RWPE1 (cell line): Measurements from ENCODE around the gene ROBO3.

Source experiments
- CTCF ChIA-PET: fragments of 350-600 bp; sonication (Branson Sonifier 250); formaldehyde crosslinking; extraction: SDS; loops from one replicate; lab custom pipeline; 2021; lab: Yijun Ruan, JAX
- POLR2A ChIA-PET: fragments of 400-600 bp; formaldehyde crosslinking; extraction: SDS; loops from one replicate; lab custom pipeline; 2020; ENCODE audit warnings: antibody characterized with exemption; ENCODE audit not compliant: low non-redundant PET; lab: Yijun Ruan, JAX
- DNase-seq: peaks from one replicate; pipeline ENCODE4 v3.0.0; 2012; ENCODE audit warnings: low spot score
- H3K27ac ChIP-seq: fragments of 450-650 bp; 2 replicates; pipeline ENCODE4 v1.5.1; 2017
- CTCF ChIP-seq: fragments of 450-650 bp; conservative IDR thresholded peaks from 2 replicates; pipeline ENCODE4 v1.5.1; 2017; ENCODE audit warnings: low read depth, mild to moderate bottlenecking

Gene ROBO3

GRCh38 chr11:124842305-124842704 lies 22.9 kb upstream of the ROBO3 start:
- no peak for TF ChIP-seq CTCF
- ChIA-PET POLR2A (no interaction called here), CTCF (interaction anchor here (1.1 kb wide), 1 partner anchor 24 kb away, joined by 3 read pairs; no protein-coding TSS in a partner anchor)
- DNase-seq, result no peak
- H3K27ac ChIP-seq, result no peak overlapping the region

GRCh38 chr11:124843616-124843910 lies 21.7 kb upstream of the ROBO3 start:
- no peak overlapping the region for H3K27ac ChIP-seq
- POLR2A ChIA-PET, result no interaction called here
- DNase-seq, result no peak
- no peak for TF ChIP-seq CTCF
- CTCF ChIA-PET, result no interaction called here

- CTCF ChIA-PET, result no interaction called here
These were observed 20.6 kb upstream of the ROBO3 start for GRCh38 chr11:124844664-124845079.

GRCh38 chr11:124846070-124846673 lies 19.1 kb upstream of the ROBO3 start:
- CTCF ChIA-PET, result interaction anchor here (0.6 kb wide), 1 partner anchor 145 kb away, joined by 4 read pairs; no protein-coding TSS in a partner anchor
- TF ChIP-seq CTCF, result no peak
- H3K27ac ChIP-seq, result no peak overlapping the region
- POLR2A ChIA-PET, result no interaction called here
- DNase-seq, result no peak

More at GRCh38 chr11:124844664-124845079, 20.6 kb upstream of the ROBO3 start:
- no peak for DNase-seq
- POLR2A ChIA-PET, result no interaction called here
- H3K27ac ChIP-seq, result no peak overlapping the region
- TF ChIP-seq CTCF, result no peak

- CTCF ChIA-PET, result interaction anchor here (0.6 to 1.2 kb wide), 5 partner anchors 9 to 665 kb away, joined by 3 to 4 read pairs (median 4); no protein-coding TSS in a partner anchor
- DNase-seq, result no peak
- TF ChIP-seq CTCF, result no peak
- POLR2A ChIA-PET, result no interaction called here
- no peak overlapping the region for H3K27ac ChIP-seq
These were observed 6.1 kb upstream of the ROBO3 start for GRCh38 chr11:124859171-124859570.

GRCh38 chr11:124861670-124862069 lies 3.6 kb upstream of the ROBO3 start:
- TF ChIP-seq CTCF, result no peak
- CTCF ChIA-PET, result interaction anchor here (0.6 kb wide), 1 partner anchor 9 kb away, joined by 3 read pairs; no protein-coding TSS in a partner anchor
- no peak for DNase-seq
- H3K27ac ChIP-seq, result no peak overlapping the region
- POLR2A ChIA-PET, result no interaction called here
